ENCODE data around the gene ERCC3. TPM values are rescaled to one million over a fixed set of nuclear protein-coding genes. Genes with fewer than 3 reads are reported as not detected.

Gene ERCC3
- total RNA-seq, 1 donor from 2014 or later: 46.1 TPM

Small RNAs within 50 kb of the gene (small RNA-seq; reads per million reads assigned to genes)
- gene RNU6-1147P: not detected

Other genes starting within 250 kb of the ERCC3 start
- gene BIN1, start 187.0 kb downstream of the ERCC3 start, total RNA-seq: 57.5 TPM
- gene CYP27C1, start 73.8 kb downstream of the ERCC3 start, total RNA-seq: 2.4 TPM
- 37.9 TPM for gene MAP3K2, start 93.8 kb upstream of the ERCC3 start, total RNA-seq
- not detected for gene PROC, start 124.3 kb upstream of the ERCC3 start, total RNA-seq
- 37.9 TPM for gene IWS1, start 232.3 kb upstream of the ERCC3 start, total RNA-seq
- under 0.01 TPM for gene MYO7B, start 241.5 kb upstream of the ERCC3 start, total RNA-seq